Measurements from ENCODE around the gene PALD1.
"Not testable (repeated sequence)": the region's sequence is repeated elsewhere in the genome, so short reads cannot be mapped to it uniquely, and the experiment has no call there.

The PALD1 gene

GRCh38 chr10:70571236-70571635, 92.7 kb downstream of the PALD1 start:
- DNase-seq (ENCODE audit: low spot score) = no peak
- no peak for FAIRE-seq

GRCh38 chr10:70571636-70572439, 93.3 kb downstream of the PALD1 start:
- DNase-seq (ENCODE audit: low spot score) (no peak), FAIRE-seq (no peak)

- FAIRE-seq (no peak), DNase-seq (ENCODE audit: low spot score) (no peak)
Observed at GRCh38 chr10:70573599-70574506, 95.3 kb downstream of the PALD1 start.

GRCh38 chr10:70575486-70575873, 96.9 kb downstream of the PALD1 start:
- FAIRE-seq = no peak
- no peak for DNase-seq (ENCODE audit: low spot score)

- peak; percentile 26 for FAIRE-seq
- DNase-seq (ENCODE audit: low spot score) = peak; percentile 38
Observed at GRCh38 chr10:70575874-70576802, 97.6 kb downstream of the PALD1 start.

GRCh38 chr10:70576803-70577517, 98.4 kb downstream of the PALD1 start:
- no peak for DNase-seq (ENCODE audit: low spot score)

GRCh38 chr10:70578371-70578947, 99.9 kb downstream of the PALD1 start:
- DNase-seq (ENCODE audit: low spot score) (peak; percentile 88), FAIRE-seq (peak; percentile 86)

More at GRCh38 chr10:70576803-70577517, 98.4 kb downstream of the PALD1 start:
- no peak for FAIRE-seq

- DNase-seq (ENCODE audit: low spot score) = no peak
Observed at GRCh38 chr10:70579234-70580002, 100.9 kb downstream of the PALD1 start.

GRCh38 chr10:70581176-70581575, 102.6 kb downstream of the PALD1 start:
- DNase-seq (ENCODE audit: low spot score); FAIRE-seq: not testable (repeated sequence)

More at GRCh38 chr10:70579234-70580002, 100.9 kb downstream of the PALD1 start:
- FAIRE-seq = no peak

GRCh38 chr10:70582793-70583668, 104.5 kb downstream of the PALD1 start:
- FAIRE-seq (no peak), DNase-seq (ENCODE audit: low spot score) (no peak)

GRCh38 chr10:70583669-70584037, 105.1 kb downstream of the PALD1 start:
- FAIRE-seq (no peak), DNase-seq (ENCODE audit: low spot score) (no peak)

- DNase-seq (ENCODE audit: low spot score) = no peak
- FAIRE-seq = no peak
Observed at GRCh38 chr10:70584366-70584765, 105.8 kb downstream of the PALD1 start.

GRCh38 chr10:70584909-70585544, 106.5 kb downstream of the PALD1 start:
- FAIRE-seq = no peak
- no peak for DNase-seq (ENCODE audit: low spot score)

- DNase-seq (ENCODE audit: low spot score) = no peak
- no peak for FAIRE-seq
Observed at GRCh38 chr10:70585578-70586169, 107.1 kb downstream of the PALD1 start.

- DNase-seq (ENCODE audit: low spot score) (no peak), FAIRE-seq (no peak)
Observed at GRCh38 chr10:70586348-70586930, 107.9 kb downstream of the PALD1 start.

- FAIRE-seq = no peak
- DNase-seq (ENCODE audit: low spot score) = no peak
Observed at GRCh38 chr10:70587045-70587658, 108.6 kb downstream of the PALD1 start.

- no peak for FAIRE-seq
- no peak for DNase-seq (ENCODE audit: low spot score)
Observed at GRCh38 chr10:70588255-70588654, 109.7 kb downstream of the PALD1 start.
